HepG2 (cell line): ENCODE measurements around the gene FRG1. TPM values are rescaled to one million over a fixed set of nuclear protein-coding genes. Genes with fewer than 3 reads are reported as not detected.

ENCODE experiments used
- CEBPG ChIP-seq: IDR thresholded peaks from 2 replicates; pipeline ENCODE4 v1.6.1; 2016
- CHD4 ChIP-seq: fragments of 200-600 bp; sonication (generic); IDR thresholded peaks from 2 replicates; pipeline ENCODE4 v1.7.0; 2017; ENCODE audit warnings: mild to moderate bottlenecking, low read length, borderline replicate concordance
- ETV5 ChIP-seq: IDR thresholded peaks from 2 replicates; pipeline ENCODE4 v1.6.1; 2018; ENCODE audit warnings: missing biosample characterization, missing genetic modification reagents, inconsistent platforms, borderline replicate concordance
- JARID2 ChIP-seq: sonication (generic); formaldehyde crosslinking; IDR thresholded peaks from 2 replicates; pipeline ENCODE4 v1.8.1; 2023; ENCODE audit warnings: missing genetic modification reagents, inconsistent platforms; ENCODE audit not compliant: insufficient replicate concordance
- MIER2 ChIP-seq: IDR thresholded peaks from 2 replicates; pipeline ENCODE4 v1.6.1; 2016; ENCODE audit warnings: missing biosample characterization, missing genetic modification reagents
- NCOA1 ChIP-seq: sonication (generic); formaldehyde crosslinking; IDR thresholded peaks from 2 replicates; pipeline ENCODE4 v1.9.0; 2021; ENCODE audit warnings: missing genetic modification reagents
- SALL1 ChIP-seq: sonication (generic); formaldehyde crosslinking; IDR thresholded peaks from 2 replicates; pipeline ENCODE4 v1.8.0; 2022; ENCODE audit warnings: mild to moderate bottlenecking, missing genetic modification reagents
- U2AF2 ChIP-seq: fragments of 200-400 bp; formaldehyde crosslinking; IDR thresholded peaks from 2 replicates; pipeline ENCODE4 v1.6.1; 2017; ENCODE audit warnings: low read depth, mild to moderate bottlenecking, low read length
- ZBTB20 ChIP-seq: sonication (generic); formaldehyde crosslinking; IDR thresholded peaks from 2 replicates; pipeline ENCODE4 v1.8.1; 2023; ENCODE audit warnings: missing genetic modification reagents, low read depth, mild to moderate bottlenecking, borderline replicate concordance
- ZNF331 ChIP-seq: sonication (generic); formaldehyde crosslinking; IDR thresholded peaks from 2 replicates; pipeline ENCODE4 v1.4.0; 2020; ENCODE audit warnings: missing genetic modification reagents
- ZNF557 ChIP-seq: sonication (generic); formaldehyde crosslinking; IDR thresholded peaks from 2 replicates; pipeline ENCODE4 v1.4.0; 2020; ENCODE audit warnings: missing genetic modification reagents
- ZNF570 ChIP-seq: sonication (generic); formaldehyde crosslinking; IDR thresholded peaks from 2 replicates; pipeline ENCODE4 v1.4.0; 2020; ENCODE audit warnings: mild to moderate bottlenecking, missing genetic modification reagents, borderline replicate concordance
- ZNF572 ChIP-seq: sonication (generic); formaldehyde crosslinking; IDR thresholded peaks from 2 replicates; pipeline ENCODE4 v1.5.1; 2020; ENCODE audit warnings: mild to moderate bottlenecking, missing genetic modification reagents
- ZNF713 ChIP-seq: sonication (generic); formaldehyde crosslinking; IDR thresholded peaks from 2 replicates; pipeline ENCODE4 v1.4.0; 2020; ENCODE audit warnings: mild to moderate bottlenecking, missing genetic modification reagents
- ZSCAN20 ChIP-seq: sonication (generic); formaldehyde crosslinking; IDR thresholded peaks from 2 replicates; pipeline ENCODE4 v1.4.0; 2020; ENCODE audit warnings: missing genetic modification reagents, mild to moderate bottlenecking, borderline replicate concordance
- polyA plus RNA-seq, 8 experiments: library from polyadenylated mRNA; depleted of rRNA in 3 of 8; stranded (reverse) in 7 of 8; unstranded in 1 of 8; fragments of >200 nt; fragmentation: Illumina TruSeq in 4 of 8; extraction: Trizol in 4 of 8; gene quantifications; 2 replicates each; pipeline versions ENCODE4 v1.2.1 to v1.2.3, GENCODE V29; 2011 to 2016; ENCODE audit warnings: low read depth in 4 of 8, missing spikeins in 1 of 8, mixed read lengths in 1 of 8; ENCODE audit not compliant: insufficient read depth in 1 of 8
- total RNA-seq, 5 experiments: library from RNA; depleted of rRNA; stranded (reverse); fragments of >200 nt; fragmentation: Illumina TruSeq; extraction: Trizol; gene quantifications; 2 replicates each; pipeline ENCODE4 v1.2.3, GENCODE V29; 2016; ENCODE audit warnings: low read depth in 1 of 5
- TF ChIP-seq, protein P1 (sequence below): sonication (generic); formaldehyde crosslinking; IDR thresholded peaks from 2 replicates; pipeline ENCODE4 v1.5.0; 2020; ENCODE audit warnings: mild to moderate bottlenecking, missing genetic modification reagents, borderline replicate concordance
- TF ChIP-seq, protein P2 (sequence below): sonication (generic); formaldehyde crosslinking; conservative IDR thresholded peaks from 2 replicates; pipeline ENCODE4 v1.5.0; 2020; ENCODE audit warnings: missing genetic modification reagents
- TF ChIP-seq, protein P3 (sequence below): sonication (generic); formaldehyde crosslinking; IDR thresholded peaks from 2 replicates; pipeline ENCODE4 v1.8.1; 2023; ENCODE audit warnings: mild to moderate bottlenecking, inconsistent platforms, moderate library complexity, missing genetic modification reagents, borderline replicate concordance
- TF ChIP-seq, protein P4 (sequence below): IDR thresholded peaks from 2 replicates; pipeline ENCODE4 v1.6.1; 2016
- TF ChIP-seq, protein P5 (sequence below): IDR thresholded peaks from 2 replicates; pipeline ENCODE4 v1.6.1; 2016; ENCODE audit warnings: missing compliant biosample characterization, missing genetic modification reagents, borderline replicate concordance

Gene FRG1
- total and polyA plus RNA-seq, 2 of the 13 experiments (the other 11 are each of a cell fraction or from before 2014, with no cell fraction given), result 5.7 to 42.6 TPM

DNA sequence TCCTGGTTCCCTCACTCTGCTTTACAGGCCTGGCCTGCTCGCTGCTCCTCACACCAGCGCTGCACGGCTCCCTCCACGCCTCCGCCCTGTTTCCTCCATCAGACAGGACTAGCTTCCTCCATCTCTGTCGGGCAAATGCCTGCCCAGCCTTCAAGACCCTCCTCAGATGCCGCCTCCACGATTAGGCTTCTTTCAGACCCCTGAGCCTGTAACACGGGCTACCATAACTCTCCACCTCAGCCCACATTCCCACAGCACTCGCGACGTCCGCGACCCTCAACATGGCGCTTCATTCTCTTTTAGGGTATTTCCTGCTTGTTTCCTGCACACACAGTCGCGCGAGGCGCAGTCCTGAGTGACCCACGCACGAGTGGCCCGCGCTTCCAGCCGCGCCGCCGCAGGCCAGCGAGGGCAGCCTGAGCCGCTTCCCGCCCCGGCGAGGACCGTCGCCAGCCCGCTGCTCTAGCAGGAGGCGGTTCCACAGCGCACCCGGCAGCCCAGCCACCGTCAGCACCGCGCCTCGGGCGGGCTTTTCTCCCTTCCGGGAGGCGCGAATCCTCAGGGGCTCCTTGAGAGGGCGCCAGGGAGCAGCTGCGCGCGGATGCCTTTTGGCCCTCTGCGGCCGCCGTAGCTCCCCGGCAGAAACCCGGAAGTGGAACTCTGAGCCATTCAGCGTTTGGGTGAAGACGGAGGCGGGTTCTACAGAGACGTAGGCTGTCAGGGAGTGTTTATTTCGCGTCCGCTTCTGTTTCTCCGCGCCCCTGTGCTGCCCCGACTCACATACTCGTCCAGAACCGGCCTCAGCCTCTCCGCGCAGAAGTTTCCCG lies at the start of gene FRG1 (continued):
- TF ChIP-seq, protein P1, sequence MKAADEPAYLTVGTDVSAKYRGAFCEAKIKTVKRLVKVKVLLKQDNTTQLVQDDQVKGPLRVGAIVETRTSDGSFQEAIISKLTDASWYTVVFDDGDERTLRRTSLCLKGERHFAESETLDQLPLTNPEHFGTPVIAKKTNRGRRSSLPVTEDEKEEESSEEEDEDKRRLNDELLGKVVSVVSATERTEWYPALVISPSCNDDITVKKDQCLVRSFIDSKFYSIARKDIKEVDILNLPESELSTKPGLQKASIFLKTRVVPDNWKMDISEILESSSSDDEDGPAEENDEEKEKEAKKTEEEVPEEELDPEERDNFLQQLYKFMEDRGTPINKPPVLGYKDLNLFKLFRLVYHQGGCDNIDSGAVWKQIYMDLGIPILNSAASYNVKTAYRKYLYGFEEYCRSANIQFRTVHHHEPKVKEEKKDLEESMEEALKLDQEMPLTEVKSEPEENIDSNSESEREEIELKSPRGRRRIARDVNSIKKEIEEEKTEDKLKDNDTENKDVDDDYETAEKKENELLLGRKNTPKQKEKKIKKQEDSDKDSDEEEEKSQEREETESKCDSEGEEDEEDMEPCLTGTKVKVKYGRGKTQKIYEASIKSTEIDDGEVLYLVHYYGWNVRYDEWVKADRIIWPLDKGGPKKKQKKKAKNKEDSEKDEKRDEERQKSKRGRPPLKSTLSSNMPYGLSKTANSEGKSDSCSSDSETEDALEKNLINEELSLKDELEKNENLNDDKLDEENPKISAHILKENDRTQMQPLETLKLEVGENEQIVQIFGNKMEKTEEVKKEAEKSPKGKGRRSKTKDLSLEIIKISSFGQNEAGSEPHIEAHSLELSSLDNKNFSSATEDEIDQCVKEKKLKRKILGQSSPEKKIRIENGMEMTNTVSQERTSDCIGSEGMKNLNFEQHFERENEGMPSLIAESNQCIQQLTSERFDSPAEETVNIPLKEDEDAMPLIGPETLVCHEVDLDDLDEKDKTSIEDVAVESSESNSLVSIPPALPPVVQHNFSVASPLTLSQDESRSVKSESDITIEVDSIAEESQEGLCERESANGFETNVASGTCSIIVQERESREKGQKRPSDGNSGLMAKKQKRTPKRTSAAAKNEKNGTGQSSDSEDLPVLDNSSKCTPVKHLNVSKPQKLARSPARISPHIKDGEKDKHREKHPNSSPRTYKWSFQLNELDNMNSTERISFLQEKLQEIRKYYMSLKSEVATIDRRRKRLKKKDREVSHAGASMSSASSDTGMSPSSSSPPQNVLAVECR (CRISPR knock-in tag), result peak; percentile 97
- TF ChIP-seq CHD4, result no peak
- peak; percentile 77; the same call in 1 of the 2 replicates for TF ChIP-seq NCOA1 (CRISPR knock-in tag)
- peak; percentile 11; the same call in 1 of the 2 replicates for TF ChIP-seq CEBPG (CRISPR knock-in tag)
- TF ChIP-seq U2AF2, result no peak
- peak; percentile 50; the same call in 1 of the 2 replicates for TF ChIP-seq MIER2 (CRISPR knock-in tag)
- TF ChIP-seq ZNF570 (CRISPR knock-in tag), result no peak
- TF ChIP-seq, protein P2, sequence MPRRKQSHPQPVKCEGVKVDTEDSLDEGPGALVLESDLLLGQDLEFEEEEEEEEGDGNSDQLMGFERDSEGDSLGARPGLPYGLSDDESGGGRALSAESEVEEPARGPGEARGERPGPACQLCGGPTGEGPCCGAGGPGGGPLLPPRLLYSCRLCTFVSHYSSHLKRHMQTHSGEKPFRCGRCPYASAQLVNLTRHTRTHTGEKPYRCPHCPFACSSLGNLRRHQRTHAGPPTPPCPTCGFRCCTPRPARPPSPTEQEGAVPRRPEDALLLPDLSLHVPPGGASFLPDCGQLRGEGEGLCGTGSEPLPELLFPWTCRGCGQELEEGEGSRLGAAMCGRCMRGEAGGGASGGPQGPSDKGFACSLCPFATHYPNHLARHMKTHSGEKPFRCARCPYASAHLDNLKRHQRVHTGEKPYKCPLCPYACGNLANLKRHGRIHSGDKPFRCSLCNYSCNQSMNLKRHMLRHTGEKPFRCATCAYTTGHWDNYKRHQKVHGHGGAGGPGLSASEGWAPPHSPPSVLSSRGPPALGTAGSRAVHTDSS, result no peak
- 0 out of 2 replicates have a peak, but pooled peaks have one; percentile 29 for TF ChIP-seq ZNF713
- no peak for TF ChIP-seq ZBTB20 (CRISPR knock-in tag)
- TF ChIP-seq, protein P3, sequence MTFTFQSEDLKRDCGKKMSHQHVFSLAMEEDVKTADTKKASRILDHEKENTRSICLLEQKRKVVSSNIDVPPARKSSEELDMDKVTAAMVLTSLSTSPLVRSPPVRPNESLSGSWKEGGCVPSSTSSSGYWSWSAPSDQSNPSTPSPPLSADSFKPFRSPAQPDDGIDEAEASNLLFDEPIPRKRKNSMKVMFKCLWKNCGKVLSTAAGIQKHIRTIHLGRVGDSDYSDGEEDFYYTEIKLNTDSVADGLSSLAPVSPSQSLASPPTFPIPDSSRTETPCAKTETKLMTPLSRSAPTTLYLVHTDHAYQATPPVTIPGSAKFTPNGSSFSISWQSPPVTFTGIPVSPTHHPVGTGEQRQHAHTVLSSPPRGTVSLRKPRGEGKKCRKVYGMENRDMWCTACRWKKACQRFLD, result peak; percentile 26; the same call in 1 of the 2 replicates
- peak; percentile 76; the same call in 1 of the 2 replicates for TF ChIP-seq ZNF572 (CRISPR knock-in tag)
- TF ChIP-seq, protein P4, sequence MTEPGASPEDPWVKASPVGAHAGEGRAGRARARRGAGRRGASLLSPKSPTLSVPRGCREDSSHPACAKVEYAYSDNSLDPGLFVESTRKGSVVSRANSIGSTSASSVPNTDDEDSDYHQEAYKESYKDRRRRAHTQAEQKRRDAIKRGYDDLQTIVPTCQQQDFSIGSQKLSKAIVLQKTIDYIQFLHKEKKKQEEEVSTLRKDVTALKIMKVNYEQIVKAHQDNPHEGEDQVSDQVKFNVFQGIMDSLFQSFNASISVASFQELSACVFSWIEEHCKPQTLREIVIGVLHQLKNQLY (CRISPR knock-in tag), result 0 out of 2 replicates have a peak, but pooled peaks have one; percentile 22
- TF ChIP-seq, protein P5, sequence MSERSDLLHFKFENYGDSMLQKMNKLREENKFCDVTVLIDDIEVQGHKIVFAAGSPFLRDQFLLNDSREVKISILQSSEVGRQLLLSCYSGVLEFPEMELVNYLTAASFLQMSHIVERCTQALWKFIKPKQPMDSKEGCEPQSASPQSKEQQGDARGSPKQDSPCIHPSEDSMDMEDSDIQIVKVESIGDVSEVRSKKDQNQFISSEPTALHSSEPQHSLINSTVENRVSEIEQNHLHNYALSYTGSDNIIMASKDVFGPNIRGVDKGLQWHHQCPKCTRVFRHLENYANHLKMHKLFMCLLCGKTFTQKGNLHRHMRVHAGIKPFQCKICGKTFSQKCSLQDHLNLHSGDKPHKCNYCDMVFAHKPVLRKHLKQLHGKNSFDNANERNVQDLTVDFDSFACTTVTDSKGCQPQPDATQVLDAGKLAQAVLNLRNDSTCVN, result peak; percentile 61; the same call in 1 of the 2 replicates
- peak; percentile 88; the same call in 1 of the 2 replicates for TF ChIP-seq ZSCAN20
- TF ChIP-seq JARID2 (CRISPR knock-in tag), result no peak
- peak; percentile 90 for TF ChIP-seq SALL1 (CRISPR knock-in tag)
- peak; percentile 73; the same call in 1 of the 2 replicates for TF ChIP-seq ZNF331 (CRISPR knock-in tag)
- TF ChIP-seq ZNF557 (CRISPR knock-in tag), result no peak
- peak; percentile 82 for TF ChIP-seq ETV5 (CRISPR knock-in tag)
